K562 (cell line): Measurements from ENCODE around the gene ARFRP1. TPM values are rescaled to one million over a fixed set of nuclear protein-coding genes. Genes with fewer than 3 reads are reported as not detected.

Source experiments
- ATAC-seq: fragments of 200-7000 bp; cut with Tn5 transposase; 3 replicates; pipeline ENCODE4 v1.9.1; 2020; ENCODE audit warnings: moderate library complexity
- BruUV-seq: library from RNA; stranded (reverse); fragments of 400-500 nt; replicated peaks from 2 replicates; lab custom pipeline; 2021; lab: Mats Ljungman, UMichigan
- CTCF ChIA-PET: fragments of 300-600 bp; formaldehyde crosslinking; extraction: SDS; loops from one replicate; lab custom pipeline; 2021; ENCODE audit warnings: low intra/inter-chr PET ratio; lab: Yijun Ruan, JAX
- POLR2A ChIA-PET: fragments of 300-600, 350-650 bp; sonication (Branson Sonifier 250); formaldehyde crosslinking; extraction: SDS; loops from one replicate; lab custom pipeline; 2021; ENCODE audit warnings: antibody characterized with exemption, inconsistent platforms; lab: Yijun Ruan, JAX
- DNase-seq, 4 experiments: peaks; one replicate each; pipeline versions ENCODE4 v3.0.0 to v3.0.0-alpha.2; 2011 to 2018; ENCODE audit warnings: low spot score in 3 of 4, mixed read lengths in 3 of 4; ENCODE audit errors: extremely low read depth in 1 of 4
- FAIRE-seq: peaks from 2 replicates; lab custom pipeline; 2011; peaks lifted over from hg19 to GRCh38; lab: Jason Lieb, UNC
- H2AFZ ChIP-seq: 2 replicates; pipeline ENCODE4 v1.6.0; 2011; ENCODE audit warnings: low read depth, low read length, control low read depth, inconsistent platforms
- H3K27ac ChIP-seq: fragments of 200-600 bp; 3 replicates; pipeline ENCODE4 v1.8.0; 2011; ENCODE audit warnings: low read depth, mild to moderate bottlenecking, control low read depth, inconsistent platforms, low read length, moderate library complexity, mixed read lengths; ENCODE audit errors: extremely low read depth
- H3K27me3 ChIP-seq, 2 experiments: fragments of 300-600 bp in 1 of 2; 2 replicates in 1 of 2; 3 replicates in 1 of 2; pipeline versions ENCODE4 v1.6.0 to v1.8.0; 2011; ENCODE audit warnings: inconsistent platforms in 2 of 2, low read length in 2 of 2, mild to moderate bottlenecking in 1 of 2, mixed read lengths in 1 of 2, moderate library complexity in 1 of 2; ENCODE audit not compliant: control insufficient read depth in 2 of 2, insufficient read depth in 2 of 2
- H3K36me3 ChIP-seq: fragments of 300-600 bp; 3 replicates; pipeline ENCODE4 v1.8.0; 2011; ENCODE audit warnings: mild to moderate bottlenecking, low read length, inconsistent platforms; ENCODE audit not compliant: control insufficient read depth, insufficient read depth
- H3K4me1 ChIP-seq, 2 experiments: fragments of 200-600 bp in 1 of 2; replicated peaks in 1 of 2; 2 replicates in 1 of 2; 3 replicates in 1 of 2; pipeline versions ENCODE4 v1.5.1 to v1.8.0; 2011; ENCODE audit warnings: inconsistent platforms in 2 of 2, low read length in 2 of 2, mild to moderate bottlenecking in 1 of 2, mixed read lengths in 1 of 2, moderate library complexity in 1 of 2; ENCODE audit not compliant: control insufficient read depth in 2 of 2, insufficient read depth in 2 of 2
- H3K4me2 ChIP-seq: 2 replicates; pipeline ENCODE4 v1.6.1; 2011; ENCODE audit warnings: low read length, control low read depth, inconsistent platforms, mixed read lengths; ENCODE audit not compliant: insufficient read depth
- H3K4me3 ChIP-seq: fragments of 200-600 bp; sonication (generic), shearing (Covaris generic); 2 replicates; pipeline ENCODE4 v1.5.1; 2016; ENCODE audit warnings: control low read depth, inconsistent platforms
- H3K79me2 ChIP-seq: fragments of 200-600 bp; 3 replicates; pipeline ENCODE4 v1.8.0; 2011; ENCODE audit warnings: low read length, inconsistent platforms; ENCODE audit not compliant: control insufficient read depth, insufficient read depth
- H3K9ac ChIP-seq, 2 experiments: 2 replicates each; pipeline versions ENCODE4 v1.6.0 to v1.6.1; 2011; ENCODE audit warnings: low read depth in 2 of 2, low read length in 2 of 2, control low read depth in 1 of 2, inconsistent platforms in 1 of 2, mild to moderate bottlenecking in 1 of 2, mixed read lengths in 1 of 2; ENCODE audit not compliant: insufficient read depth in 1 of 2
- H3K9me1 ChIP-seq: one replicate; pipeline ENCODE4 v1.6.0; 2011; ENCODE audit warnings: inconsistent platforms, mild to moderate bottlenecking, low read length, moderate library complexity; ENCODE audit not compliant: control insufficient read depth, insufficient read depth
- H3K9me3 ChIP-seq: replicated peaks from 2 replicates; pipeline ENCODE4 v1.5.1; 2011; ENCODE audit warnings: low read depth, low read length, inconsistent platforms; ENCODE audit not compliant: control insufficient read depth, insufficient read depth
- H4K20me1 ChIP-seq: replicated peaks from 2 replicates; pipeline ENCODE4 v1.6.1; 2011; ENCODE audit warnings: low read length, inconsistent platforms, mixed read lengths; ENCODE audit not compliant: control insufficient read depth, insufficient read depth
- BDP1 ChIP-seq: IDR thresholded peaks from 3 replicates; pipeline ENCODE4 v1.6.1; 2011; ENCODE audit not compliant: insufficient read length, insufficient read depth
- HSF4 ChIP-seq: fragments of 250-450 bp; sonication (Bioruptor Pico); IDR thresholded peaks from 2 replicates; pipeline ENCODE4 v2.1.2; 2022; ENCODE audit warnings: mild to moderate bottlenecking, moderate library complexity, borderline replicate concordance
- JUN ChIP-seq, 2 experiments: sonication (generic) in 1 of 2; formaldehyde crosslinking in 1 of 2; IDR thresholded peaks; 2 replicates each; pipeline versions ENCODE4 v1.6.1 to v1.8.0; 2012 to 2022; ENCODE audit warnings: borderline replicate concordance in 2 of 2, mild to moderate bottlenecking in 2 of 2, improper control_type of control experiment in 1 of 2, low read depth in 1 of 2, low read length in 1 of 2, missing genetic modification reagents in 1 of 2
- KLF16 ChIP-seq: IDR thresholded peaks from 2 replicates; pipeline ENCODE4 v1.6.1; 2016; ENCODE audit warnings: antibody characterized with exemption
- NKRF ChIP-seq: fragments of 450-650 bp; IDR thresholded peaks from 2 replicates; pipeline ENCODE4 v1.6.1; 2016; ENCODE audit warnings: borderline replicate concordance
- NR2C2 ChIP-seq, 2 experiments: fragments of 200-800 bp in 1 of 2; sonication (Bioruptor generic) in 1 of 2; sonication (generic) in 1 of 2; formaldehyde crosslinking in 1 of 2; IDR thresholded peaks; 2 replicates each; pipeline versions ENCODE4 v1.6.1 to v1.8.0; 2016 to 2022; ENCODE audit warnings: mild to moderate bottlenecking in 1 of 2, missing compliant biosample characterization in 1 of 2, missing genetic modification characterization in 1 of 2, missing genetic modification reagents in 1 of 2
- POU5F1 ChIP-seq: fragments of 150-350 bp; IDR thresholded peaks from 2 replicates; pipeline ENCODE4 v1.6.1; 2014; ENCODE audit warnings: borderline replicate concordance, low read length, low read depth, mild to moderate bottlenecking; ENCODE audit not compliant: partially characterized antibody
- SIN3A ChIP-seq, 2 experiments: fragments of 150-350 bp in 1 of 2; IDR thresholded peaks; 2 replicates each; pipeline ENCODE4 v1.6.1; 2011 to 2016; ENCODE audit warnings: borderline replicate concordance in 2 of 2, low read depth in 2 of 2, low read length in 2 of 2, mild to moderate bottlenecking in 2 of 2, moderate library complexity in 2 of 2; ENCODE audit not compliant: control insufficient read depth in 1 of 2
- SUPT5H ChIP-seq: fragments of 450-650 bp; IDR thresholded peaks from 2 replicates; pipeline ENCODE4 v1.6.1; 2016
- ZNF143 ChIP-seq: sonication (generic); formaldehyde crosslinking; IDR thresholded peaks from 2 replicates; pipeline ENCODE4 v1.9.0; 2022; ENCODE audit warnings: mild to moderate bottlenecking, missing genetic modification reagents
- ZNF23 ChIP-seq: fragments of 250-450 bp; sonication (Bioruptor Pico); IDR thresholded peaks from 2 replicates; pipeline ENCODE4 v1.4.0; 2020; ENCODE audit warnings: mild to moderate bottlenecking
- ZNF699 ChIP-seq: fragments of 250-450 bp; sonication (Bioruptor Pico); IDR thresholded peaks from 2 replicates; pipeline ENCODE4 v1.8.0; 2021; ENCODE audit warnings: mild to moderate bottlenecking, moderate library complexity; ENCODE audit not compliant: insufficient replicate concordance
- ZNF76 ChIP-seq: fragments of 250-450 bp; sonication (Bioruptor Pico); IDR thresholded peaks from 2 replicates; pipeline ENCODE4 v1.4.0; 2020; ENCODE audit warnings: mild to moderate bottlenecking, moderate library complexity, borderline replicate concordance
- ZNF778 ChIP-seq: fragments of 450-650 bp; formaldehyde crosslinking; IDR thresholded peaks from 2 replicates; pipeline ENCODE4 v1.4.0; 2020; ENCODE audit warnings: mild to moderate bottlenecking, moderate library complexity
- ZNF830 ChIP-seq: fragments of 250-450 bp; sonication (Bioruptor Pico); IDR thresholded peaks from 2 replicates; pipeline ENCODE4 v1.5.0; 2021; ENCODE audit warnings: mild to moderate bottlenecking
- WGBS: fragments of 100-300 bp; shearing (Covaris generic); methylation state at CpG from one replicate; pipeline ENCODE4 v1.1.6; 2016; ENCODE audit warnings: low coverage, mixed read lengths; ENCODE audit not compliant: insufficient coverage; ENCODE audit errors: missing lambda C conversion rate; 5-methylcytosine and 5-hydroxymethylcytosine counted together
- in situ Hi-C: fragments of 300-500 bp; cut with MboI; formaldehyde crosslinking; loops from 4 replicates; pipeline ENCODE4 v1.15.0; 2018; ENCODE audit warnings: inconsistent platforms, mixed read lengths
- intact Hi-C: fragments of 100-400 bp; cut with micrococcal nuclease; formaldehyde crosslinking; loops from 2 replicates; pipeline ENCODE4 v1.14.2; 2022
- polyA plus RNA-seq, 8 experiments: library from polyadenylated mRNA; depleted of rRNA in 4 of 8; stranded (reverse) in 5 of 8; unstranded in 3 of 8; fragments of >200 nt; fragmentation: Nextera tagmentation in 2 of 8; fragmentation: Illumina TruSeq in 1 of 8; extraction: Ambion mirVana in 2 of 8; extraction: Trizol in 1 of 8; gene quantifications; 2 replicates each; pipeline versions ENCODE4 v1.2.1 to v1.2.3, GENCODE V29; 2011 to 2014; ENCODE audit warnings: inconsistent platforms in 1 of 8, missing spikeins in 1 of 8
- total RNA-seq, 7 experiments: library from RNA; depleted of rRNA in 6 of 7; stranded (reverse); fragments of >200 nt in 6 of 7; fragmentation: Illumina TruSeq in 2 of 7; extraction: Trizol in 2 of 7; gene quantifications; 2 replicates each; pipeline versions ENCODE4 v1.2.1 to v1.2.3, GENCODE V29; 2011 to 2021; ENCODE audit warnings: low replicate concordance in 1 of 7
- TF ChIP-seq, protein P1 (sequence below): sonication (generic); formaldehyde crosslinking; IDR thresholded peaks from 2 replicates; pipeline ENCODE4 v1.5.0; 2020; ENCODE audit warnings: missing genetic modification reagents
- TF ChIP-seq, protein P2 (sequence below), 3 experiments: fragments of 200-800 bp in 1 of 3; sonication (Bioruptor generic) in 1 of 3; sonication (generic) in 1 of 3; formaldehyde crosslinking in 1 of 3; IDR thresholded peaks; 2 replicates each; pipeline versions ENCODE4 v1.6.1 to v1.8.0; 2016 to 2022; ENCODE audit warnings: mild to moderate bottlenecking in 2 of 3, missing compliant biosample characterization in 2 of 3, missing genetic modification characterization in 2 of 3, missing genetic modification reagents in 1 of 3

The ARFRP1 gene
- total and polyA plus RNA-seq, 9 of the 15 experiments (the other 6 are each of a cell fraction or from before 2014, with no cell fraction given) = 2.2 to 78.9 (median 37.3) TPM

DNA sequence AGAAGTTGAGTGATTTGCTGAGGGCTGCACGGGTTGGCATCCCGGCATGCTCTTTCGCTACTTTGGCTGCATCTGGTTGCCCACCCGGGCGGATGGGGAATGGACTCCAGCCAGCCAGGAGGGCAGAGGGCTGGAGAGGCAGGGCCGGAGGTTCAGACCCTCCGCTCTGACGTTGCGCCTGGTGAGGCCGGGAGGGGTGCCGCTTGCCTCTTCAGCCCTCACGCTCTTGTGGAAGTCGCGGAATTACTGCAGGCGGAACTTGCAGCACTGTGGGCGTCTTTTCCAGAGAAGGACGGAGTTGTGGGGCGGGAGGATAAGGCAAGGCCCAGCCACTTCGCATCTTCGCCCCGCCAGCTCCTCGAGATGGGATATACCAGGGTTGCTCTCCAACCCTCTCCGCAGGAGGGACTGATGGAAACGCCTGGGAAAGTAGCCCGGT lies 49.0 kb downstream of the ARFRP1 start:
- H3K27ac ChIP-seq = peak overlapping the region; percentile 87; the same call in 2 of the 3 replicates
- ChIA-PET POLR2A (interaction anchor here (0.6 to 1.5 kb wide), 5 partner anchors 9 to 49 kb away, joined by 3 to 11 read pairs (median 5); partner anchors contain the start of genes ARFRP1 and ZGPAT), CTCF (no interaction called here)
- H3K9me1 ChIP-seq = no peaks in the 10 kb centered on the region
- H3K27me3 ChIP-seq = no peaks in the 10 kb centered on the region
- H3K79me2 ChIP-seq = peaks cover 25% of the 10 kb centered on the region
- intact Hi-C loops (loop anchor here (10.0 kb wide), 1 partner anchor 124 kb away; the partner anchor contains the start of gene PTK6), in situ Hi-C loops (no loop called here)
- peak overlapping the region; percentile 98 for H2AFZ ChIP-seq
- H3K36me3 ChIP-seq = peaks cover 44% of the 10 kb centered on the region; the same call in 2 of the 3 replicates
- WGBS = under 1% methylated on average over 25 of the region's 25 CpGs
- FAIRE-seq = no peak
- H3K9me3 ChIP-seq = no peaks in the 10 kb centered on the region
- peak overlapping the region; percentile 63 for H3K4me3 ChIP-seq
- peak overlapping the region; percentile 88 for H3K4me2 ChIP-seq
- no TSS peak for BruUV-seq
- peak in 1 of 4 experiments; percentile 44 for DNase-seq
- peak; percentile 10 for ATAC-seq
- peaks cover 25 to 50% of the 10 kb centered on the region in 2 experiments for H3K4me1 ChIP-seq
- no peaks in the 10 kb centered on the region for H4K20me1 ChIP-seq
- peak overlapping the region; percentile 89 to 100 for H3K9ac ChIP-seq
- no peak for TF ChIP-seq ZNF778 (CRISPR knock-in tag)
- TF ChIP-seq POU5F1 = no peak
- no peak for TF ChIP-seq ZNF76
- no peak for TF ChIP-seq NR2C2 (CRISPR knock-in tag; IDR thresholded peaks at IDR 0.05)
- peak; percentile 82 for TF ChIP-seq NR2C2 (tag; IDR thresholded peaks at IDR 0.05)
- no peak for TF ChIP-seq ZNF830 (CRISPR knock-in tag)
- no peak for TF ChIP-seq BDP1
- TF ChIP-seq ZNF143 = no peak; the same call in 1 of the 2 replicates
- TF ChIP-seq JUN (IDR thresholded peaks at IDR 0.05; ENCODE audit: borderline replicate concordance, low read depth, low read length) = no peak
- no peak for TF ChIP-seq JUN (CRISPR knock-in tag; IDR thresholded peaks at IDR 0.05; ENCODE audit: borderline replicate concordance)
- no peak for TF ChIP-seq HSF4 (CRISPR knock-in tag)
- TF ChIP-seq, protein P1, sequence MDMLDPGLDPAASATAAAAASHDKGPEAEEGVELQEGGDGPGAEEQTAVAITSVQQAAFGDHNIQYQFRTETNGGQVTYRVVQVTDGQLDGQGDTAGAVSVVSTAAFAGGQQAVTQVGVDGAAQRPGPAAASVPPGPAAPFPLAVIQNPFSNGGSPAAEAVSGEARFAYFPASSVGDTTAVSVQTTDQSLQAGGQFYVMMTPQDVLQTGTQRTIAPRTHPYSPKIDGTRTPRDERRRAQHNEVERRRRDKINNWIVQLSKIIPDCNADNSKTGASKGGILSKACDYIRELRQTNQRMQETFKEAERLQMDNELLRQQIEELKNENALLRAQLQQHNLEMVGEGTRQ (CRISPR knock-in tag) = no peak
- no peak for TF ChIP-seq NKRF
- TF ChIP-seq ZNF699 (CRISPR knock-in tag) = no peak
- TF ChIP-seq KLF16 = no peak
- no peak for TF ChIP-seq SIN3A (IDR thresholded peaks at IDR 0.05; ENCODE audit: borderline replicate concordance in 2 of 2, control insufficient read depth in 1 of 2, low read depth in 2 of 2, low read length in 2 of 2)
- TF ChIP-seq SUPT5H = no peak
- TF ChIP-seq, protein P2, sequence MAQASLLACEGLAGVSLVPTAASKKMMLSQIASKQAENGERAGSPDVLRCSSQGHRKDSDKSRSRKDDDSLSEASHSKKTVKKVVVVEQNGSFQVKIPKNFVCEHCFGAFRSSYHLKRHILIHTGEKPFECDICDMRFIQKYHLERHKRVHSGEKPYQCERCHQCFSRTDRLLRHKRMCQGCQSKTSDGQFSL (CRISPR knock-in tag; IDR thresholded peaks at IDR 0.05) = 0 out of 2 replicates have a peak, but pooled peaks have one; percentile 11
- TF ChIP-seq, protein P2 (tag; IDR thresholded peaks at IDR 0.05) = no peak
- TF ChIP-seq ZNF23 (CRISPR knock-in tag) = no peak
